ENCODE data around the gene KDM8. TPM values are rescaled to one million over a fixed set of nuclear protein-coding genes. Genes with fewer than 3 reads are reported as not detected.
A peak's percentile ranks its signal among the peaks of the same experiment; 100 is the strongest.

The KDM8 gene
- total RNA-seq, 4 donors from 2014 or later: 0.56 to 4.4 (median 2.5) TPM

GRCh38 chr16:27242868-27243590 is 39.7 kb downstream of the KDM8 start:
- 49 to 50% methylated on average over 12 of the region's 13 CpGs for WGBS, 2 donors
- TF ChIP-seq POLR2A (IDR thresholded peaks at IDR 0.05): peak in 1 of 4 donors; percentile 9
- TF ChIP-seq, protein P1, sequence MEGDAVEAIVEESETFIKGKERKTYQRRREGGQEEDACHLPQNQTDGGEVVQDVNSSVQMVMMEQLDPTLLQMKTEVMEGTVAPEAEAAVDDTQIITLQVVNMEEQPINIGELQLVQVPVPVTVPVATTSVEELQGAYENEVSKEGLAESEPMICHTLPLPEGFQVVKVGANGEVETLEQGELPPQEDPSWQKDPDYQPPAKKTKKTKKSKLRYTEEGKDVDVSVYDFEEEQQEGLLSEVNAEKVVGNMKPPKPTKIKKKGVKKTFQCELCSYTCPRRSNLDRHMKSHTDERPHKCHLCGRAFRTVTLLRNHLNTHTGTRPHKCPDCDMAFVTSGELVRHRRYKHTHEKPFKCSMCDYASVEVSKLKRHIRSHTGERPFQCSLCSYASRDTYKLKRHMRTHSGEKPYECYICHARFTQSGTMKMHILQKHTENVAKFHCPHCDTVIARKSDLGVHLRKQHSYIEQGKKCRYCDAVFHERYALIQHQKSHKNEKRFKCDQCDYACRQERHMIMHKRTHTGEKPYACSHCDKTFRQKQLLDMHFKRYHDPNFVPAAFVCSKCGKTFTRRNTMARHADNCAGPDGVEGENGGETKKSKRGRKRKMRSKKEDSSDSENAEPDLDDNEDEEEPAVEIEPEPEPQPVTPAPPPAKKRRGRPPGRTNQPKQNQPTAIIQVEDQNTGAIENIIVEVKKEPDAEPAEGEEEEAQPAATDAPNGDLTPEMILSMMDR (IDR thresholded peaks at IDR 0.05): no peak
- Histone ChIP-seq H3K9me3 (no peaks in the 10 kb centered on the region), H3K4me3 (peak overlapping the region in 3 of 4 donors; percentile 7 to 49 (median 21)), H3K36me3 (no peaks in the 10 kb centered on the region), H3K27me3 (no peaks in the 10 kb centered on the region), H3K4me1 (peaks cover 26 to 81% (median 59%) of the 10 kb centered on the region in 3 donors), H3K27ac (peak overlapping the region; percentile 35 to 83 (median 81))
- no peak for DNase-seq
- intact Hi-C loops (cut with DNase I): no loop called here

DNA sequence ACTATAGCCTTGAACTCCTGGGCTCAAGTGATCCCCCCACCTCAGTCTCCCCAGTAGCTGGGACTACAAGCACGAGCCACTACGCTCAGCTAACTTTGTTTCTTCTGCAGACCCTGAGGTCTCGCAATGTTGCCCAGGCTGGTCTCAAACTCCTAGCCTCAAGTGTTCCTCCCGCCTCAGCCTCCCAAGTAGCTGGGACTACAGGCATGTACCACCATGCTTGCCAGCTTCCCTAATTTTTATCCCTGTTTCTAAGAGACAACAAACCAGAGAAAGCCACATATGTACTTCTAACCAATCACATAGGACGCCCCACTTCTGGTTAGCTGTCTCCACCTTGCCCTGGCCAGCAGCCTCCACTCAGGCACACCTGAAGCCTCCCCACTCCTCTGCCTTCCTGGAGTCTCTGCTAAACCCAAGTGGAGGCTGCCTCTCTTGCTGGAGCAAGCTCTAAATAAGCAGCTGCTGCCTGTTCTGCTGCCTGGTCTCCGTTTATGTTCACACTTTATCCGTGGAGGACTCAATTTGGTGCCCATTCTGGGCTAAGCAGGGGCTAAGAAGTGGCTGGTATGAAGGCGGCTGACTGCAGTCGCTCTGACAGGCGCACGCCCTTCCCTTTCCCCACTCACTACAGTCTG is 40.5 kb downstream of the KDM8 start:
- DNase-seq: no peak
- Histone ChIP-seq H3K9me3 (no peaks in the 10 kb centered on the region), H3K27me3 (no peaks in the 10 kb centered on the region), H3K4me3 (no peak overlapping the region), H3K36me3 (no peaks in the 10 kb centered on the region), H3K4me1 (peaks cover 25 to 73% (median 52%) of the 10 kb centered on the region in 3 donors), H3K27ac (peak overlapping the region; percentile 28 to 83 (median 81))
- TF ChIP-seq, protein P1 (IDR thresholded peaks at IDR 0.05): no peak
- TF ChIP-seq POLR2A (IDR thresholded peaks at IDR 0.05): no peak
- intact Hi-C loops (cut with DNase I): no loop called here
- 91 to 97% methylated on average over 10 to 11 of the region's 11 CpGs for WGBS, 2 donors

GRCh38 chr16:27244363-27244755 is 41.0 kb downstream of the KDM8 start:
- H3K4me1 ChIP-seq: peaks cover 25 to 72% (median 52%) of the 10 kb centered on the region in 3 donors
- peak overlapping the region; percentile 28 to 83 (median 81) for H3K27ac ChIP-seq
- no peak overlapping the region for H3K4me3 ChIP-seq
- WGBS, 2 donors: 91 to 92% methylated on average over 7 of the region's 7 CpGs
- no peaks in the 10 kb centered on the region for H3K36me3 ChIP-seq
- H3K27me3 ChIP-seq: no peaks in the 10 kb centered on the region
- no peaks in the 10 kb centered on the region for H3K9me3 ChIP-seq
- intact Hi-C loops (cut with DNase I): no loop called here
- TF ChIP-seq, protein P1 (IDR thresholded peaks at IDR 0.05): no peak
- no peak for TF ChIP-seq POLR2A (IDR thresholded peaks at IDR 0.05)
- DNase-seq: no peak

GRCh38 chr16:27245276-27246172 is 42.2 kb downstream of the KDM8 start:
- no peak for DNase-seq
- Histone ChIP-seq H3K36me3 (no peaks in the 10 kb centered on the region), H3K4me3 (no peak overlapping the region), H3K9me3 (no peaks in the 10 kb centered on the region), H3K4me1 (peaks cover 25 to 70% (median 50%) of the 10 kb centered on the region in 3 donors), H3K27ac (peak overlapping the region; percentile 28 to 83 (median 81)), H3K27me3 (no peaks in the 10 kb centered on the region)
- TF ChIP-seq, protein P1 (IDR thresholded peaks at IDR 0.05): no peak
- TF ChIP-seq POLR2A (IDR thresholded peaks at IDR 0.05): no peak
- intact Hi-C loops (cut with DNase I): no loop called here
- WGBS, 2 donors: 22 to 46% methylated on average over 16 to 19 of the region's 19 CpGs
